HPDE6-E6E7 (cell line): ENCODE results near the gene COLGALT1.
"Not testable (repeated sequence)": the region's sequence is repeated elsewhere in the genome, so short reads cannot be mapped to it uniquely, and the experiment has no call there.

Experiments used
- DNase-seq: peaks from one replicate; pipeline ENCODE4 v3.0.0; 2011; ENCODE audit warnings: missing footprints; ENCODE audit errors: extremely low spot score

COLGALT1 gene

DNA sequence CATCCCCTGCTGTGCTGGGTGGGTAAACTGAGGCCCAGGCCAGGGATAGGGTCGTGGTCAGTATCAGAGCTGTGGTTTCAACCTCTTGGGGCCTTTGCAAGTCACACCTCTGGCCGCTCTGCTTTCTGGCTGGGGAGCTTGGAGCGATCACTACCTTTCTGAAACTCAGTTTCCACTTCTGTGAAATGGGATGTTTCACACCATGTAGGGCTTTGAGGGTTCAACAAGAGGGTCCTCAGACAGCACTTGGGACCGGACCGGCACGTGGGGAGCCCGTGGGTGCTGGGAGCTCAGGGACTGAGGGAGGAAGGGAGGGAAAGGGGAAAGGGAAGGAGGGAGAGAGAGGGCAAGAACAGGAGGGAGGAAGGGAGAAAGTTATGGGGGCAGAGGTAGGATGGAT lies 22.9 kb upstream of the COLGALT1 start:
- DNase-seq: no peak

DNA sequence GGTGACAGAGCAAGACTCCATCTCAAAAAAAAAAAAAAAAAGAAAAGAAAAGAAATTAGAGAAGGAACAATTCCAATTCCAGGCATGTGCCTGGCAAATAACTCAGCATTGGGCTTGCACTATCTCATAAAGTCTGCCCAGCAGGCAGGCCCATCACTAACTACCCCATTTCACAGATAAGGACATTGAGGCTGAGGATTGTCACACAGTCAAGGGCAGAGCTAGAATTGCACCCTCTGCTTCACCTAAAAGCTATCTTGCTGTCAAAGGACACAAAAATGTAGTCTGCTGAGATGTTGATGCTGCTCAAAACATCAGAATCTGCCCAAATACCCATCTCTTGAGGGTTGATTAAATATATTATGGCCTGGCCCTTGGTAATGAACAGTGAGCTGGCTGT lies 20.7 kb upstream of the COLGALT1 start:
- no peak for DNase-seq

DNA sequence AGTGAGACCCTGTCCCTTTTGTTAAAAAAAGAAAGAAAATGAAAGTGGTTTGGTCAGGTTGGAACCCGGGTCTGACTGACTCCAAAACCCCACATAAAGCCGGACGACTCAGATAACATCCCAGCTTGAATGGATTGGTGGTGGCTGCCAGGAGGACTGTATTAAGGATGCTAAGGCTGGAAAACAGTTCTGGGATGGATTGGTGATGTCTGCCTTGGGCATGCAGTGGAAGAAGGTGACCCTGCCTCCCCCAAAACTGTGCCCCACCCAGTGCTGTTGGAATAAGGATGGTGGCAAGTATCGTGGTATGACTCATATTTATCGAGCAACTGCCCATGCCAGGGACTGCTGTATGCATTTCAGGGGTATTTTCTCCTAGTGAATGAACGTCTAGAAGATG lies 18.5 kb upstream of the COLGALT1 start:
- DNase-seq: no peak

DNA sequence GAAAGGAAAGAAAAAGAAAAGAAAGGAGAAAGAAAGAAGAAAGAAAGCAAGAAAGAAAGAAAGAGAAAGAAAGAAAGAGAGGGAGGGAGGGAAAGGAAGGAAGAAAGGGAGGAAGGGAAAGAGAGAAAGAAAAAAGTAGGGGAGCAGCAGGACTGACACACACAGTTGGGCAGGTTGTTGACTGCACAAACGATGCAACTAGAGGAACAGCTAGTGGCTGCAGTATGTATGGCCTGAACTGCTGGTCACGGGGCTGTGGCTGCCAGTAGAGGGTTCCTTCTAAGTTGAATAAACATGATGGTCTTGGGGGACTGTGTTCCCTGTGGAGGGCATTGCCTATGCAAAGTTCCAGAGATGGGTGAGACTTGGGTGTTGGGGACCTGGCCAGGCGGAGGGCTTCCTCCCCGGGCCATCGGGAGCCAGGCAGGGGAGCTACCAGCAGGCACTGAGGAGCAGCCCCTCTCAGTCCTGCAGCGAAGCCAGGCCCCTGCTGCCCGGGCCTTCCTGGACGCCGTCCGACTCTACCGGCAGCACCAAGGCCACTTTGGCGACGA lies 16.7 kb upstream of the COLGALT1 start:
- DNase-seq: no peak

DNA sequence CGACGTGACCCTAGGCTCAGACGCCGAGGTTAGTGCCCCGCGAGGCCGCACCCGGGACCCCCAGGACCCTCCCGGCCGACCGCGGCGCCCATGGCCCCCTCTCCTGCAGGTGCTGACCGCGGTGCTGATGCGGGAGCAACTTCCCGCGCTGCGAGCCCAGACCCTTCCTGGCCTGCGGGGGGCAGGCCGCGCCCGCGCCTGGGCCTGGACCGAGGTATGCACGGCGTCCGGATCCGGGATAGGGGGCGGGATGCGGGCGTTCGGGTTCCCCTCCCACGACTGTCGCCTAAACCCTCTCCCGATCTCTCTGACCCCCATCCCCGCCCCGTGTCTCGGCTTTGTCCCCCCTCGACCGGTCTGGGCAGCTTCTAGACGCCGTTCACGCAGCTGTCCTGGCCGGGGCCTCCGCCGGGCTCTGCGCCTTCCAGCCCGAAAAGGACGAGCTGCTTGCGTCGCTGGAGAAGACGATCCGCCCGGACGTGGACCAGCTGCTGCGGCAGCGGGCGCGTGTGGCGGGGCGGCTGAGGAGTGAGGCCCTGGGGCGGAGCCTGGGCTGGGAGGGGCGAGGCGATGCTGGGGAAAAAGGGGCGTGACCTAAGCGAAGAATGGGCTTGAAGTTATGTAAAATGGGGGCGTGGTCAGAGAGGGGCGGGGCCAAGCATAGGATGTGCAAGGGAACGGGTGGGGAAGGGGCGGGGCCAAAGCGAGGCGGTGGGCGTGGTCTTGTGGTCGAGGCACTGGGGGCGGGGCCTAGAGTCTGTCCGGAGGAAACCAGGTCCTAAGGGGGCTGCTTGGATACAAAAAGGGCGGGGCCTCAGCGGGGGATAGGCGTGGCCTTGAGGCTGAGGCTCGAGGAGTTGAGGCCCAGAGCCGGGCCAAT lies 16.0 kb upstream of the COLGALT1 start:
- peak; percentile 86 for DNase-seq

DNA sequence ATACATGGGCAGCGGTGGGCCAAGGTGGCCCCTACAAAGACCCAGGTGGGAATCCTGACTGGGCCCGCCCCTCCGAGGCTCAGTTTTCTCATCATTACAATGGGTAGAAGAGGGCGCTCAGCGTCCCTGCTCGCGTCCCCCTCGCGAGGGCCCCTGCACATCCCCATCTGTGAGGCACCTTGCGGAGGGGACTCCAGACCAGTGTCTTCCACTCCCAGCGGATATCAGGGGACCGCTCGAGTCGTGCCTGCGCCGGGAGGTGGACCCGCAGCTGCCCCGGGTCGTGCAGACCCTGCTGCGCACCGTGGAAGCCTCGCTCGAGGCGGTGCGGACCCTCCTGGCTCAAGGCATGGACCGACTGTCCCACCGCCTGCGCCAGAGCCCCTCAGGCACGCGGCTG lies 15.3 kb upstream of the COLGALT1 start:
- DNase-seq: no peak

DNA sequence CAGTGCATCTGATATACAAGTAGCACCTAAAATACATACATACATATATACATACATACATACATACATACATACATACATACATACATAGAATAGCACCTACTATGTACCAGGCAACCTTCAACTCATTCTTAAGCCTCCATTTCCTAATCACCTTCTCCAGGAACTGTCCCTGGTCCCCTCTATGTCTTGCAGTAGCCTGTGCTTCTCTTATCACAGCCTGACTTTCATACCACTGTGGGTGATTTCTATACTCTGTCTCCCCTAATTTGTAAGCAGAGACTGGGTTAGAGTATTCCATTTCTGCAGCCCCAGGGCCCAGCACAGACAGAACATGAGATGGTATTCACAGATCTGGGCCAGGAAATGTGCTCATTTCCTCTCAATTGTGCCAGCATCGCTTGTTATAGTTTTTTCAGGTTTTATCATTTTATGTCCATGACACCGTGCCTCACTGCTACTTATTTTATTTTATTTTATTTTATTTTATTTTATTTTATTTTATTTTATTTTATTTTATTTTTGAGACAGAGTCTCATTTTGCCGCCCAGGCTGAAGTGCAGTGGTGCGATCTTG lies 14.2 kb upstream of the COLGALT1 start:
- DNase-seq: no peak

DNA sequence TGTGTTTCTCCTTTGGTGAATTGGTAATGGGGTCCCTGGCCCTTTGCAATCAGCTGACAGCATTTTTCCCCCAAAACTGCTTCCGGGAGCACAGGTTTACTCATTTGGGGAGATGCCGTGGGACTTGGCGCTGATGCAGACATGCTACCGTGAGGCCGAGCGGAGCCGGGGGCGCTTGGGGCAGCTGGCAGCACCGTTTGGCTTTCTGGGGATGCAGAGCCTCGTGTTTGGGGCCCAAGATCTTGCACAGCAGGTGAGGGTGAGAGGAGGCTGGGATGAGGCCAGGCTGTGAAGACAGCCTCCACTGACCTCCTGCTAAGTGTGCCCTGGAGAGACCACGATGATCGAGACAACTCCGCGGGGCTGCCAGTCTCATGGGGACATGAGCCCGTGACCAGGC lies 13.4 kb upstream of the COLGALT1 start:
- no peak for DNase-seq

DNA sequence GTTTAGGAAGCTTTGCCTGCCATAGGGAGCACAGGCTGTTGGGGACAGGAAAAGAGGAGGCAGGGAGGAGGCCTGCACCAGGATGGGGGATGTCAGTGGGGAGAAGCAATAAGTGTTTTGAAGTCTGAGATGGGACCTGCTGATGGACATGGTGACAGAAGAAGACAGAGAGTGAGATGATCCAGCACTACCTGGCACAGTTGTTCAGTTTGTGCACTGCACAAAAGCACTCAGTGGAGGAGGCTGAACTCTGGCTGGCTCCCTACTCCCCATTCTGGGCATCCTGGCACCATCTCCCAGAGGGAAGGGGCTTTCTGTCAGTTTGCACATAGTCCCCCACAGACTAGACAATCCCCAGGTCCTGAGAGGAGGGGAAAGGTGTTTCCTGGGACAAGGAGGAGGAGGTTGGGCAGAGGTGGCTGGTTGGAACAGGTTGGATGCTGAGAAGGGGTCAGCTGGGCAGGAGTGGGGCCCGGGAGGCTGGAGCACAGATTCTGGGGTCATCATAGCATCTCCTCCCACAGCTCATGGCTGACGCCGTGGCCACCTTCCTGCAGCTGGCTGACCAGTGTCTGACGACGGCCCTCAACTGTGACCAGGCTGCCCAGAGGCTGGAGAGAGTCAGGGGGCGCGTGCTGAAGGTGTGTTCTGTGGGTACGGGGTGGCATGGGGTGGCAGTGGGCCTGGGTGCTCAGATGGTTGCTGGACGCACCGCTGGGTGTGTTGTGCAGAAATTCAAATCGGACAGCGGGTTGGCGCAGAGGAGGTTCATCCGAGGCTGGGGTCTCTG lies 12.5 kb upstream of the COLGALT1 start:
- DNase-seq: no peak

DNA sequence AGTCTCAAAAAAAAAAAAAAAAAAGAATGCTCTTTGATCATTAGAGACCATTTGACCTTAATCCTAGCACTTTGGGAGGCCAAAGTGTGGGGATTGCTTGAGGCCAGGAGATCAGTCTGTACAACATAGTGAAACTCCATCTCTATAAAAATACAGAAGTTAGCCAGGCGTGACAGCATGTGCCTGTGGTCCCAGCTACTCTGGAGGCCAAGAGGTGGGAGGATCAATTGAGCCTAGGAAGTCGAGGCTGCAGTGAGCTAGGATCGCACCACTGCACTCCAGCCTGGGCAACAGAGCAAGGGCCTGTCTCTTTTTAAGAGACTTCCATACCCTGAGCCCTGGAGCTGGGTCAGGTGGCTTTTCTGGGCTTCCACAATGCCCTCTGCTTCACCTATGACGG lies 11.5 kb upstream of the COLGALT1 start:
- no peak for DNase-seq

DNA sequence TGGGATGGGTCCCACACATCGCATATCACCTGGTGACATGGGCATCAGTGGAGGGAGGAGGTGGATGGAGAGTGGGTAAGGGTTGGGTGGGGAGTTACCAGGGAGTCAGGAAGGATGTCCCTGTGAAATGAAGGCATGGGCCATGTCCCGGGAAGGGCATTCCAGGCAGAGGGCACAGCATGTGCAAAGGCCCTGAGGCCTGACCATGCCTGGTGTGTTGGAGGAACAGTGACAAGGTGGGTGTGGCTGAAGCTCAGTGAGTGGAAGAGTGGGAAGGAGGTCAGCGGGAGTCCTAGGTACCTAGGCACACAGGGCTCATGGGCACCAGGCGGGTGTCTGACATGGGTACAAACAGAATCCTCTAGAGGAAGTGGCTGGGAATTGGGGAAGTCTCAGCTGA lies 11.0 kb upstream of the COLGALT1 start:
- DNase-seq: no peak

DNA sequence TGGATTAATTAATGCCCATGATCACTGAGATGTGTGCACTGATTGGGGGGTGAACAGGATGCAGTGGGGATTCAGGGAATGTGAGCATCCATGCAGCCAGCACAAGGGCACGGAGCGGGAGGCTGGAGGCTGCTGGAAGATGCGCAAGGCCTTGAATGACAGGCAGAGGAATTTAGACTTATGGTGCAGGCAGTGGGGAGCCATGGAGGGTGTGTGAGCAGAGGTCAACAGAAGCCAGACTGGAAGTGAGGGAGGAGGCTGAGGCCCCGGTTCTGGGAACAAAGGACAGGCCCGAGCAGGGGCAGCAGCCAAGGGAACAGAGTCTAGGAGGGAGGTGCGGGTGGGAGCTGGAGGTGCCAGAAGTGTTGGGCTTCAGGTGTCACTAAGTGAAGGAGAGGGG lies 7.3 kb upstream of the COLGALT1 start:
- no peak for DNase-seq

DNA sequence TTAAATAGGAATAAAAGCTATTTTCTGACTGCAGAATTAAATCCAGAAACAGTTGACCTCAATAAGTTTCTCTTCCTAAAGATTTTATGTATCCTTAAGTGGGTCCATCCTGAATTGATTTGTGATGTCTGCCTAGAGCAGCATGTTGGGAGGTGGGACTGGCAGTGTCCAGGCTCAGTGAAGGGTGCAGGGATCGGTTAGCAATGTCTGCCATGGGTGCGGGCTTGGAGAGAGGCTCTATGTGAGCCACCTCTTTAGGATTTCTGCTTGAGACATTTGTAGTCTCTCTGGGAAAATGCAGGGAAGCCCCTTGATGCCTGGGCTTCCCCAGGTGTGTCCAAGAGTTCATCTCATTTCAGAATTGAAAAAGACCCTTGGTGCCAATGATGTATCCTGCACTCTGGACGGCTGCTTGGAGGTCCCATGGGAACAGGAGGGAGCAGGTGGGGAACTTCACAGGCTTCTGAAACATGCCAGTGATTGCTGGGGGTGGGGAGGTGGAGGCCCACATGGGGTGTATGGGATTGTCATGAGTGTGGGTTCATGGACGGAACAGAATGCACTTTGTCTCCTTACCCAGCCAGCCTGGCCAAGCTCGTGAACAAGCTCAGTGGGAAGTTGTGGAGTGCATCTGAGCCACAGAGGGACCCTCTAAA lies 6.2 kb upstream of the COLGALT1 start:
- no peak for DNase-seq

DNA sequence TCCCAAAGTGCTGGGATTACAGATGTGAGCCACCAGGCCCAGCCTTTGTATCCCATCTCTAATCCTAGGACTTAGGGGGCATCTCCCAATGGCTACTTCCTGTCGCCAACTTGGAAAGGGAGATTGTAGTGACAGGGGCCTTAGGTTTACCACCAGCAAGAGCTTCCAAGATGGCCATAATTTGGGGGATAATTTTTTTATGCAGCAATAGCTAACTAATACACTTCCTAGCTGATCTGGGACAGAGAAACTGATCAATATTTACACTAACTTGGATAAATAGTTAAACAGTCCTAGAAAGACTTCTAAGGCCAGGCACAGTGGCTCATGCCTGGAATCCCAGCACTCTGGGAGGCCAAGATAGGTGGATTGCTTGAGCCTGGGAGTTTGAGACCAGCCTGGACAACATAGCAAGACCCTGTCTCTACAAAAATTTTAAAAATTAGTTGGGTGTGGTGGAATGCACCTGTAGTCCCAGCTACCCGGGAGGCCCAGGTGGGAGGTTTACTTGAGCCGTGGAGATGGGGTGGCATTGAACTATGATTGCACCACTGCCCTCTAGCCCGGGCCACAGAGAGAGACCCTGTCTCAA lies 5.3 kb upstream of the COLGALT1 start:
- no peak for DNase-seq

DNA sequence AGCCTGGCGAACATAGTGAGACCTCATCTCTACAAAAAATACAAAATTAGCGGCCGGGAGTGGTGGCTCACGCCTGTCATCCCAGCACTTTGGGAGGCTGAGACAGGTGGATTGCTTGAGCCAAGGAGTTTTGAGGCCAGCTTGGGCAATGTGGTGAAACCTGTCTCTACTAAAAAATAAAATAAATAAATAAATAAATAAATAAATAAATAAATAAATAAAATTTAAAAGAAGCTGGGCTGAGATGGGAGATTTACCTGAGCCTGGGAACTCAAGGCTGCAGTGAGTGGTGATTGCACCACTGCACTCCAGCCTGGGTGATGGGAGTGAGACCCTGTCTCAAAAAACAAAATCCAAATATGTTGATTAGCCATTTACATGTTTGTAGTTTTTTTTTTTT lies 2.7 kb upstream of the COLGALT1 start:
- not testable (repeated sequence) for DNase-seq

DNA sequence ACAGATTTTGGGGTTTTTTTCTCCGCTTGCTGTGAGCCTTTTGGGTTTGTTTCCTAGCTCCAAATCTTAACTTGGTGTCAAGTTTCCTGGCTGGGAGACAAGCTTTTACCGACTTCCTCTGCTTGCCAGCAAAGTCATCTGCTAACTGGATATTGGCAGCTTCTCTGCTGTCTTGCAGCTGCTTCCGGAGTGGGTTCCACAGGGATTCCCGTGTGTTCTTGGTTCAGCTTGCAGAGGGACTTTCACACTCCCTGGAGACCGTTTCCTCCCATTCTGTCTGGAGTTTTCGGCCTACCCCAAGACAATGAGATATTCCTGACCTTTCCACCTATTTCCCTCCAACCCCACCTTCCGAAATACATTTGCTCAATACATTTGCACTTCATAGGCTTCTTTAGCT lies 2.2 kb upstream of the COLGALT1 start:
- DNase-seq: no peak

DNA sequence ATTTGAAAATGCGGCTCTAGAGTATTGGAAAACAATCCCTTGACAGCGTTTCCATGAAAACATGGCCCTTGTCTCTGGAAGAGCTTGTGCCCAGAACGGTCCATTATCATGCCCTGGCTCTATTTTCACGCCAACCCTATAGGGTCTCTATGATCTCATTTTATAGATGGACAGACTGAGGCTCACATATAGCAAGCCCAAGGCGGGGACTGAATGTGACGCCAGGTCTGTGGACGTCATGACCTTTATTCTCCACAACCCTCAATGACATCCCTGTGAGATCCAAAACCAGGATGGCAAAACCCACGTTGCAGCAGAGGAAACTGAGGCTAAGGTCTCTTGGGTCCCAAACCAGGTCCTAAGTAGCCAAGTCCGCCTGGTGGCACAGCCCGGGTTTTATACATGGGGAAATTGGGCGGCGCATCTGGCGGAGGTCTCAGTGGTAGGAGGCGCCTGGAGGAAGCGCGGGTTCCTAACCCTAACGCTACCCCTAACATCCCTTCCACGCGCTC lies 425 bp upstream of the COLGALT1 start:
- no peak for DNase-seq

DNA sequence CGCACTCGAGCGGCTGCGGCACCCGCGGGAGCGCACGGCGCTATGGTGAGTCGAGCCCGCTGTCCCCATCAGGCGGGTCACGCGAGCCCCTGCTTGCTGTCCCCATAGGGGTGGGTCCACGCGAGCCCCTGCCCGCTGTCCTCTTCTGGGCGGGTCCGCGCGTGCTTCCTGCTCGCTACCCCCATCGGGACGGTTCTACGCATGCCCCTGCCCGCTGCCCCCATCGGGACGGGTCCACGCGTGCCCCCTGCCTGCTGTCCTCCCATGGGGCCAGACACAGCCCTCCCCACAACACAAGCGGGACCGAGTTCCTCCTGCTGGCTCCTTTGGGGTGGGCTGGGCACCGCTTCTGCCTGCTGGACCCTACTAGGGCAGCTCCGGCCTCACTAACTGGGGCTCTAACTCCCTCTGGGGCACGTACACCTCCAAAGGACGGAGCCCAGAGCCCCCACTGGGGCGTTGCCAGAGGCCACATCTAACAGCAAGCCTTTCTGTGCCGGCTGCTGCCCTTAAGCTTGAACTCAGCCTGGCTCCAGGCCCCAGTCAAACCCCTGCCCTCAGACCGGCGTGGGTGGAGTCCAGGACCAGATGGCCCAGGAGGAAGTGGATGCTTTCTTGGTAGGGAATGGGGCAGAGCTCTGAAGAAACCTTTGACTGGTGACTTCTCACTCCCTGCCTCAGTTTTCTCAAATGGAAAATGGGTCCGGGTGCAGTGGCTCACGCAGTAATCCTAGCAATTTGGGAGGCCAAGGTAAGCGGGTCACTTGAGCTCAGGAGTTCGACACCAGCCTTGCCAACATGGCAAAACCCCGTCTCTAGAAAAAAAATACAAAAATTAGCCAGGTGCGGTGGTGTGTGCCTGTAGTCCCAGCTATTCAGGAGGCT lies 722 bp downstream of the COLGALT1 start:
- no peak for DNase-seq

DNA sequence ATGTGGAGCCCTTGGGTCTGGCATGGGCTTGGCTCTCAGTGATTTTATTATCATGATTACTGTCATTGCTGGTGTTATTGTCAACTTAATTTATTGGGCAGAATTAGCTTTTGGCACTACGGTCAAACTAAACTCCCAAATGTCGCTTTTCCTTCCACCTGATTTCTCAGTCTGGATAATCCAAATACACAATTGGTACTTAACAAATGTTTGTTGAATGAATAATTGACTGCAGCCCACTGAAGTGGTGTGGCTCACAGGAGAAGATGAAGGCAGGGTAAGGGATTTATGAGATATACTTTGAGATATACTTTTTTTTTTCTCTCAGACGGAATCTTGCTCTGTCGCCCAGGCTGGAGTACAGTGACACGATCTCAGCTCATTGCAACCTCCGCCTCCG lies 1.5 kb downstream of the COLGALT1 start:
- no peak for DNase-seq

DNA sequence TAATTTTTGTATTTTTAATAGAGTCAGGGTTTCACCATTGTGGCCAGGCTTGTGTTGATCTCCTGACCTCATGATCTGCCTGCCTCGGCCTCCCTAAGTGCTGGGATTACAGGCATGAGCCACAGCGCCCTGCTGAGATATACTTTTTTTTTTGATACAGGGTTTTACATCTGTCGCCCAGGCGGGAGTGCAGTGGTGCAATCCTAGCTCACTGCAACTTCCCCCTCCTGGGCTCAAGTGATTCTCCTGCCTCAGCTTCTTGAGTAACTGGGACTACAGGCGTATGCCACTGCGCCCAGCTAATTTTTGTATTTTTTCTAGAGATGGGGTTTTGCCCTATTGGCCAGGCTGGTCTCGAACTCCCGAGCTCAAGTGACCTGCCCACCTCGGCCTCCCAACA lies 2.0 kb downstream of the COLGALT1 start:
- no peak for DNase-seq
